Measurements from ENCODE around the gene GNG13.
"Not testable (repeated sequence)": the region's sequence is repeated elsewhere in the genome, so short reads cannot be mapped to it uniquely, and the experiment has no call there.

Gene GNG13

DNA sequence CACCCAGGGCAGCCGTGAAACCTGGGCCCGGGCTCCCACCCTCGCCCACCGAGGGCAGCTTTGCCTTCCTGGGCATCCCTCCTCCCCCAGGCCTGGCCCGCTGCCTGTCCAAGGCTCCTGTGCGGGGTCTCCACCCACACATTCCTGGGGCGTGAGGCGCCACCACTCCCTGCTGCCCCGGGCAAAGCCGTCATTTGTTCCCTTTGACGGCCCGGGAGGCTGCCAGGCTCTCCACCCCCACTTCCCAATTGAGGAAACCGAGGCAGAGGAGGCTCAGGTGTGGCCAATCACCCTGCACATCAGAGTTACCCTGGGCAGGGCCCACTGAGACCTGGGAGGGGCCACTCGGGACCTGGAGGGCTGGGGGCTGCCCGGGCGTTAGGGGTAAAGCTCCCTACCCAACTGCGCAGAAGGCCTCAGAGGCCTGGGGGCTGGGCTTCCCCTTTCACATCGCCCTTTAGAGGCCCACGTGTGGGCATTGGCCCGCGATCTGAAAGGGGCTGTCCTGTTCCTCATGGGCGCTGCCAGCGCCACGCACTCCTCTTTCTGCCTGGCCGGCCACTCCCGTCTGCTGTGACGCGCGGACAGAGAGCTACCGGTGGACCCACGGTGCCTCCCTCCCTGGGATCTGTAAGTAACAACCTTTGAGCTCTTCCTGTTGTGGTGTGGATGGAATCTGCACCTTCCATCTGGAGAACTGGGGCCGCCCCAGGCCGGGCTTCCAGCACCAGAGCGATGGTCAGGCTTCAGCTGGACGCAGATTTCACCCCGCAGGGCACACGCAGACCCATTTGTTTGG, 39.8 kb downstream of the GNG13 start, which contains the start of gene MSLN:
MSLN (plus strand) TSS at position 190 of the 799 bp plus-strand sequence. CDS start 1,947 bp downstream, outside the sequence.
- no peak for DNase-seq (ENCODE audit: low read depth)
- H3K4me3 ChIP-seq (ENCODE audit: low read depth, low read length): no peak within 1 kb of the TSS
- TF ChIP-seq, protein P1, sequence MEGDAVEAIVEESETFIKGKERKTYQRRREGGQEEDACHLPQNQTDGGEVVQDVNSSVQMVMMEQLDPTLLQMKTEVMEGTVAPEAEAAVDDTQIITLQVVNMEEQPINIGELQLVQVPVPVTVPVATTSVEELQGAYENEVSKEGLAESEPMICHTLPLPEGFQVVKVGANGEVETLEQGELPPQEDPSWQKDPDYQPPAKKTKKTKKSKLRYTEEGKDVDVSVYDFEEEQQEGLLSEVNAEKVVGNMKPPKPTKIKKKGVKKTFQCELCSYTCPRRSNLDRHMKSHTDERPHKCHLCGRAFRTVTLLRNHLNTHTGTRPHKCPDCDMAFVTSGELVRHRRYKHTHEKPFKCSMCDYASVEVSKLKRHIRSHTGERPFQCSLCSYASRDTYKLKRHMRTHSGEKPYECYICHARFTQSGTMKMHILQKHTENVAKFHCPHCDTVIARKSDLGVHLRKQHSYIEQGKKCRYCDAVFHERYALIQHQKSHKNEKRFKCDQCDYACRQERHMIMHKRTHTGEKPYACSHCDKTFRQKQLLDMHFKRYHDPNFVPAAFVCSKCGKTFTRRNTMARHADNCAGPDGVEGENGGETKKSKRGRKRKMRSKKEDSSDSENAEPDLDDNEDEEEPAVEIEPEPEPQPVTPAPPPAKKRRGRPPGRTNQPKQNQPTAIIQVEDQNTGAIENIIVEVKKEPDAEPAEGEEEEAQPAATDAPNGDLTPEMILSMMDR (IDR thresholded peaks at IDR 0.05; ENCODE audit: insufficient read depth, low read depth, low read length, missing control alignments): no peak

DNA sequence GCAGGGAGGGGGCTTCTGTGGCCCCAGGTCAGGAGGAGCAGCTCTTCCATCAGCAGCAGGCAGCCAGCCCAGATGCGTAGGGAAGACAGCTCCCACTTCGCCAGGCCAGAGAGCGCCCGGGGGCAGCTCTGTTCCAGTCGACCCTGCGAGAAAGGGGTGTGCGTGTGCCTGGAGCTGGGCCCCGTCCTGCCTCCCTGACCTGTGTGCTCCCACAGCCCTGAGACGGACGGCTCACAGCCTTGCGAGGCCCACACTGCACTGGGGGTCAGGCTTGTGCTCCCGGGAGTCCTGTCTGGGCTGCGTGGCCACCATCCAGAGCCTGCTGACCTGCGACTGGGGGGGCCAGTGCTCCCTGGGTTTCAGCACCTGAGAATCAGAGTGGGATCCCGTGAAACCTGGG, 40.5 kb downstream of the GNG13 start:
- no peak for DNase-seq (ENCODE audit: low read depth)
- H3K4me3 ChIP-seq (ENCODE audit: low read depth, low read length): no peak overlapping the region
- TF ChIP-seq, protein P1 (IDR thresholded peaks at IDR 0.05; ENCODE audit: insufficient read depth, low read depth, low read length, missing control alignments): no peak

DNA sequence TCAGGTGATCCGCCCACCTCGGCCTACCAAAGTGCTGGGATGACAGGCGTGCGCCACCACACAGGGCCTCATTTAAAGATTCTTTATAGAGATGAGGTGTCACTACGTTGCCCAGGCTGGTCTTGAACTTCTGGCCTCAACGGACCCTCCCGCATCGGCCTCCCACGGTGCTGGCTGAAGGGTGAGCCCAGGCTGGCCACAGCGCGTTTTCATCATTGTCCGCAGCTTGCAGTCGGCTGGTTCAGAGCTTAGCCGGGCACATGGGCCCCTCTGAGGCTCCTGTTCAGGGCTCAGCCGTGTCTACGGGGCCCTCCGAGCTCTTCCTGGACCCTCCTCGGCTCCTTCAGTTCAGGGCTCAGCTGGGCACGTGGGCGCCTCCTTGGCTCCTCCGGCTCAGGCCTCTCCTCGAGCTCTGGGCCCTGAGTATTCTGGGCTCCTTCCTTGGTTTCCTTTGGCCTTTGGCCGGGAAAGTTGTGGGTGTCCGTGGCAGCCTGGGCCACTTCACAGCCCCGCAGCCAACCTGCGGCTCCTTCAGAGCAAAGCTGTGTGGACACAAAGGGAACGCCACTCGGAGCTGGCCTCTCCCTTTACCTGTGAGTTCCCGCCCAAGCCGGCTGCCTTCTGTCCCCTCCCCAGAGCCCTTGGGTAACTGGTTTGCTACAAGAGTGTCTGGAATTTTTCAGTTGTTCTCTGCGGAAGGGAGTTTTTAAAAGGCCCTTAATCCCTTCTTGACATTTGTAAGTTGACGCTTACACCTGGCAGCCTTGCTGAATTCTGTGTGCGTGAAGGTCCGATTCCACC, 41.2 kb downstream of the GNG13 start:
- no peak for DNase-seq (ENCODE audit: low read depth)
- TF ChIP-seq, protein P1 (IDR thresholded peaks at IDR 0.05; ENCODE audit: insufficient read depth, low read depth, low read length, missing control alignments): no peak
- no peak overlapping the region for H3K4me3 ChIP-seq (ENCODE audit: low read depth, low read length)

DNA sequence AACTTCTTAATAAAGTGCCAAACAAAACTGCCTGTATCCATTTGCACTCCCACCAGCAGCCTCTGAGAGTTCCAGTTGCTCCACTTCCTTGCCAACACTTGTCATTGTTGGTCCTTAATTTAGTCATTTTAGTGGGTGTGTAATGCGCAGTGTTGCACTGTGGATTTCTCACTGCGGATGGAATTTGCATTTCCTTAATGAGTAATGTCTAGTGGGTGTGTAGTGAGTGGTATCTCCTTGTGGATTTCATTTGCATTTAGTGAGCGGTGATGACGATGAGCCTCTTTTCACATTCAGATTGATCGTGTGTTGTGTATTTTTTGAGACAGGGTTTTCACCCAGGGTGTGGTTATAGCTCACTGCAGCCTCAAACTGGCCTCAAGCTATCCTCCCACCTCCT, 44.1 kb downstream of the GNG13 start:
- no peak for DNase-seq (ENCODE audit: low read depth)
- TF ChIP-seq, protein P1 (IDR thresholded peaks at IDR 0.05; ENCODE audit: insufficient read depth, low read depth, low read length, missing control alignments): no peak
- no peak overlapping the region for H3K4me3 ChIP-seq (ENCODE audit: low read depth, low read length)

DNA sequence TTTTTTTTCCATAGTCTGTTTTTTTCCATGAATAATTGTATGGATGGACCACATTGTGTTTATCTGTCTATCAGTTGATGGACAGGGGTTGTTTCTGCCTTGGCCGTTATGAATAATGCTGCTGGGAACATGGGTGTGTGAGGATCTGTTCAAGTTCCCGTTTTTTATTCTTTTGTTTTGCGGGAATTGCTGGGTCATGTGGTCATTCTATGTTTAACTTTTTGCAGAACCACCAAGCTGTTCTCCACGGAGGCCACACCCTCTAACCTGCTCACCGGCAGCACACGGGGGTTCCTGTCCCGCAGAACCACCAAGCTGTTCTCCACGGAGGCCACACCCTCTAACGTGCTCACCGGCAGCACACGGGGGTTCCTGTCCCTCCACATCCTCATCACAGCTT, 45.9 kb downstream of the GNG13 start:
- no peak for DNase-seq (ENCODE audit: low read depth)
- TF ChIP-seq, protein P1 (IDR thresholded peaks at IDR 0.05; ENCODE audit: insufficient read depth, low read depth, low read length, missing control alignments): no peak
- no peak overlapping the region for H3K4me3 ChIP-seq (ENCODE audit: low read depth, low read length)

DNA sequence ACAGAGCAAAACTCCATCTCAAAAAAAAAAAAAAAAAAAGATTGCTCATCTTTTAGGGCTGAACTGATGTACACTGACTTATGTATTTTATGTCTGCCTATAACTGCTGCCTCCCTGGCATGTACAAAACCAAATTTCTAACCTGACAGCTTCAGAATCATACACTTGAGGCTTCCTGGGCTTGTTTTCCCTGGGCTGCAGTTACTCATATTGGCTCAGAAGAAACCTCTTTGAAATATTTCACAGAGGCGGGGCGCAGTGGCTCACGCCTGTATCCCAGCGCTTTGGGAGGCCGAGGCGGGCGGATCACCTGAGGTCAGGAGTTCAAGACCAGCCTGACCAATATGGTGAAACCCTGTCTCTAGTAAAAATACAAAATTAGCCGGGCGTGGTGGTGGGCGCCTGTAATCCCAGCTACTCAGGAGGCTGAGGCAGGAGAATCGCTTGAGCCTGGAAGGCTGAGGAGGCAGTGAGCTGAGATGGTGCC, 46.4 kb downstream of the GNG13 start:
- DNase-seq (ENCODE audit: low read depth): not testable (repeated sequence)

DNA sequence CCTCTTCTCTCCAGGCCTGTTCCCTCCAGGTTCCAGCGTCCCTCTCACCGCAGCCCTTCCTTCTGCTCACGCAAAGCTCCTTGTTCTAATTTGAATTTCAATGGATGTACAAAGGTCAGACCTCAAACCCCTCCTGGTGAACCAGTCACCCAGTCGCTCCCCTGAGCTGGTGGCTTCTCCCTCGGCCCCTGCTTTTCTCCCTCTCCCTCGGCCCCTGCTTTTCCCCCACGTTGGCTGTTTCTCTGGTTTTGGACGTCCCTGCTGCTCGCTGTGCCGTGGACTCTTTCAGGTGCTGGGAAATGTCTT, 48.6 kb downstream of the GNG13 start:
- DNase-seq (ENCODE audit: low read depth): no peak
- TF ChIP-seq, protein P1 (IDR thresholded peaks at IDR 0.05; ENCODE audit: insufficient read depth, low read depth, low read length, missing control alignments): no peak

More for the DNA sequence above, 46.4 kb downstream of the GNG13 start:
- not testable (repeated sequence) for H3K4me3 ChIP-seq (ENCODE audit: low read depth, low read length)

More for the DNA sequence above, 48.6 kb downstream of the GNG13 start:
- H3K4me3 ChIP-seq (ENCODE audit: low read depth, low read length): no peak overlapping the region
